Ovary (tissue), 3 donors: ENCODE data around the gene GNG12.

Source experiments
- EP300 ChIP-seq: sonication (generic); formaldehyde crosslinking; IDR thresholded peaks from one replicate; pipeline ENCODE4 v1.6.1; 2017; ENCODE audit warnings: antibody characterized with exemption
- POLR2A ChIP-seq: fragments of 450-650 bp; IDR thresholded peaks from one replicate; pipeline ENCODE4 v1.6.1; 2017; ENCODE audit warnings: antibody characterized with exemption, mild to moderate bottlenecking, moderate library complexity
- TF ChIP-seq, protein P1 (sequence below), 3 donors: fragments of 450-650 bp in 2 of 3; fragments of 200-600 bp in 1 of 3; IDR thresholded peaks; one replicate each; pipeline versions ENCODE4 v1.5.1 to v1.8.0; 2016 to 2022; ENCODE audit warnings: antibody characterized with exemption in 3 of 3, mild to moderate bottlenecking in 1 of 3
- donor health status: DM: no; HTN: no; CAD: no.

DNA sequence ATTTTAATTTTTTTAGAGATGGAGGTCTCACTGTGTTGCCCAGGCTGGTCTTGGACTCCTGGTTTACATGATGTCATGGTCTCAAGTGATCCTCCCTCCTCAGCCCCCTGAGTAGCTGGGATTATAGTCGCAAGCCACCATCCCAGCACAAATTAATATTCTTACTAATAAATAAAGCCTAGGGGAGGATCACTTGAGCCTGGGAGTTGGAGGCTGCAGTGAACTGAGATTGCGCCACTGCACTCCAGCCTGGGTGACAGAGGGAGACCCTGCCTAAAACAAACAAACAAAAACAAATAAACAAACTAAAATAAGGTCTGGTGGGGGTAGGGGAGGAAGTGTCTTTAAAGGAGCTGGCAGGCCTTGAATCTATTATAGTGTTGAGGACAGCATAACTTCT, 157.0 kb downstream of the GNG12 start:
- TF ChIP-seq, protein P1, sequence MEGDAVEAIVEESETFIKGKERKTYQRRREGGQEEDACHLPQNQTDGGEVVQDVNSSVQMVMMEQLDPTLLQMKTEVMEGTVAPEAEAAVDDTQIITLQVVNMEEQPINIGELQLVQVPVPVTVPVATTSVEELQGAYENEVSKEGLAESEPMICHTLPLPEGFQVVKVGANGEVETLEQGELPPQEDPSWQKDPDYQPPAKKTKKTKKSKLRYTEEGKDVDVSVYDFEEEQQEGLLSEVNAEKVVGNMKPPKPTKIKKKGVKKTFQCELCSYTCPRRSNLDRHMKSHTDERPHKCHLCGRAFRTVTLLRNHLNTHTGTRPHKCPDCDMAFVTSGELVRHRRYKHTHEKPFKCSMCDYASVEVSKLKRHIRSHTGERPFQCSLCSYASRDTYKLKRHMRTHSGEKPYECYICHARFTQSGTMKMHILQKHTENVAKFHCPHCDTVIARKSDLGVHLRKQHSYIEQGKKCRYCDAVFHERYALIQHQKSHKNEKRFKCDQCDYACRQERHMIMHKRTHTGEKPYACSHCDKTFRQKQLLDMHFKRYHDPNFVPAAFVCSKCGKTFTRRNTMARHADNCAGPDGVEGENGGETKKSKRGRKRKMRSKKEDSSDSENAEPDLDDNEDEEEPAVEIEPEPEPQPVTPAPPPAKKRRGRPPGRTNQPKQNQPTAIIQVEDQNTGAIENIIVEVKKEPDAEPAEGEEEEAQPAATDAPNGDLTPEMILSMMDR (IDR thresholded peaks at IDR 0.05): no peak
- TF ChIP-seq POLR2A: no peak
- TF ChIP-seq EP300: no peak
